Pons (tissue), 1 donor: ENCODE data around the gene FLNC.

Experiments
- DNase-seq: peaks from one replicate; pipeline ENCODE4 v3.0.0-alpha.2; 2016; ENCODE audit warnings: low spot score

Gene FLNC

GRCh38 chr7:128830231-128831177, at the start of gene FLNC:
Gene FLNC (plus strand): TSS chr7:128830406. CDS start chr7:128830638, 232 bp downstream.
- DNase-seq: no peak

- no peak for DNase-seq
Observed at GRCh38 chr7:128781126-128781525, 49.1 kb upstream of the FLNC start.

- no peak for DNase-seq
Observed at GRCh38 chr7:128781851-128782250, 48.4 kb upstream of the FLNC start.

- DNase-seq: peak; percentile 61
Observed at GRCh38 chr7:128783143-128783861, 46.9 kb upstream of the FLNC start.

- peak; percentile 39 for DNase-seq
Observed at GRCh38 chr7:128785738-128786137, 44.5 kb upstream of the FLNC start.

- DNase-seq: no peak
Observed at GRCh38 chr7:128788446-128789412, 41.5 kb upstream of the FLNC start.

GRCh38 chr7:128790315-128791041, 39.7 kb upstream of the FLNC start:
- DNase-seq: no peak

GRCh38 chr7:128791121-128791971, 38.9 kb upstream of the FLNC start, which contains the start of gene CCDC136:
Gene CCDC136 (plus strand): TSS chr7:128791968. CDS start chr7:128792412, 444 bp downstream.
- DNase-seq: peak; percentile 26

GRCh38 chr7:128791972-128792327, 38.3 kb upstream of the FLNC start:
- no peak for DNase-seq

- DNase-seq: no peak
Observed at GRCh38 chr7:128792471-128793180, 37.6 kb upstream of the FLNC start.

GRCh38 chr7:128793181-128793547, 37.0 kb upstream of the FLNC start:
- no peak for DNase-seq

GRCh38 chr7:128794020-128794419, 36.2 kb upstream of the FLNC start:
- DNase-seq: no peak

- DNase-seq: no peak
Observed at GRCh38 chr7:128794436-128794835, 35.8 kb upstream of the FLNC start.

GRCh38 chr7:128795129-128795528, 35.1 kb upstream of the FLNC start:
- no peak for DNase-seq

GRCh38 chr7:128796327-128796726, 33.9 kb upstream of the FLNC start:
- DNase-seq: no peak

- DNase-seq: no peak
Observed at GRCh38 chr7:128799451-128799850, 30.8 kb upstream of the FLNC start.

- DNase-seq: no peak
Observed at GRCh38 chr7:128800567-128800966, 29.6 kb upstream of the FLNC start.

- DNase-seq: no peak
Observed at GRCh38 chr7:128801003-128801402, 29.2 kb upstream of the FLNC start.

- DNase-seq: no peak
Observed at GRCh38 chr7:128801667-128802418, 28.4 kb upstream of the FLNC start.
